H9 (cell line): ENCODE measurements around the gene SYT2. TPM values are rescaled to one million over a fixed set of nuclear protein-coding genes. Genes with fewer than 3 reads are reported as not detected.
"Not testable (repeated sequence)": the region's sequence is repeated elsewhere in the genome, so short reads cannot be mapped to it uniquely, and the experiment has no call there.

Source experiments
- DNase-seq: peaks from one replicate; pipeline ENCODE4 v3.0.0-alpha.2; 2017
- H2AFZ ChIP-seq: one replicate; pipeline ENCODE4 v1.6.1; 2013; ENCODE audit warnings: mild to moderate bottlenecking, low read length, control low read depth, moderate library complexity
- H2AK5ac ChIP-seq: 2 replicates; pipeline ENCODE4 v1.6.1; 2013; ENCODE audit warnings: low read length, control low read depth, mixed read lengths; ENCODE audit not compliant: insufficient read length
- H2BK120ac ChIP-seq: one replicate; pipeline ENCODE4 v1.6.1; 2013; ENCODE audit warnings: low read depth, mild to moderate bottlenecking, low read length, control low read depth, inconsistent platforms; ENCODE audit not compliant: poor library complexity, severe bottlenecking
- H2BK12ac ChIP-seq: 2 replicates; pipeline ENCODE4 v1.6.1; 2013; ENCODE audit warnings: low read length, control low read depth, mixed read lengths, low read depth; ENCODE audit not compliant: insufficient read length
- H2BK15ac ChIP-seq: 2 replicates; pipeline ENCODE4 v1.6.1; 2013; ENCODE audit warnings: low read depth, low read length, control low read depth
- H2BK20ac ChIP-seq: one replicate; pipeline ENCODE4 v1.6.1; 2013; ENCODE audit warnings: low read depth, mild to moderate bottlenecking, low read length, control low read depth, inconsistent platforms; ENCODE audit not compliant: poor library complexity, severe bottlenecking
- H2BK5ac ChIP-seq: 2 replicates; pipeline ENCODE4 v1.6.1; 2013; ENCODE audit warnings: low read length, control low read depth, mixed read lengths; ENCODE audit not compliant: insufficient read length
- H3K14ac ChIP-seq: 2 replicates; pipeline ENCODE4 v1.6.1; 2013; ENCODE audit warnings: low read length, control low read depth; ENCODE audit not compliant: insufficient read depth
- H3K18ac ChIP-seq: 2 replicates; pipeline ENCODE4 v1.6.1; 2013; ENCODE audit warnings: low read depth, mild to moderate bottlenecking, mixed read lengths, low read length, control low read depth; ENCODE audit not compliant: insufficient read length
- H3K23ac ChIP-seq: 2 replicates; pipeline ENCODE4 v1.6.1; 2013; ENCODE audit warnings: low read length, control low read depth, mixed read lengths, low read depth; ENCODE audit not compliant: insufficient read length
- H3K23me2 ChIP-seq: 2 replicates; pipeline ENCODE4 v1.6.1; 2013; ENCODE audit warnings: low read depth, mild to moderate bottlenecking, mixed read lengths, low read length, control low read depth; ENCODE audit not compliant: insufficient read length, poor library complexity, severe bottlenecking
- H3K27ac ChIP-seq: 2 replicates; pipeline ENCODE4 v1.5.1; 2013; ENCODE audit warnings: low read length, control low read depth, mixed read lengths, low read depth; ENCODE audit not compliant: insufficient read length
- H3K27me3 ChIP-seq: 2 replicates; pipeline ENCODE4 v1.6.1; 2013; ENCODE audit warnings: low read length, control low read depth, inconsistent platforms; ENCODE audit not compliant: insufficient read depth
- H3K4ac ChIP-seq: 2 replicates; pipeline ENCODE4 v1.6.1; 2013; ENCODE audit warnings: low read depth, mild to moderate bottlenecking, control low read depth, inconsistent platforms, low read length, moderate library complexity
- H3K4me1 ChIP-seq: 2 replicates; pipeline ENCODE4 v1.6.1; 2013; ENCODE audit warnings: low read length, control low read depth, inconsistent platforms; ENCODE audit not compliant: insufficient read depth
- H3K4me2 ChIP-seq: 2 replicates; pipeline ENCODE4 v1.6.1; 2013; ENCODE audit warnings: low read length, control low read depth, mixed read lengths; ENCODE audit not compliant: insufficient read length, insufficient read depth
- H3K56ac ChIP-seq: 2 replicates; pipeline ENCODE4 v1.6.1; 2013; ENCODE audit warnings: low read depth, mild to moderate bottlenecking, mixed read lengths, low read length, control low read depth; ENCODE audit not compliant: insufficient read length
- H3K79me1 ChIP-seq: 2 replicates; pipeline ENCODE4 v1.6.1; 2013; ENCODE audit warnings: low read depth, mild to moderate bottlenecking, moderate library complexity, low read length, control low read depth, inconsistent platforms; ENCODE audit not compliant: insufficient read depth, poor library complexity, severe bottlenecking
- H3K79me2 ChIP-seq: 2 replicates; pipeline ENCODE4 v1.6.1; 2013; ENCODE audit warnings: low read length, control low read depth, inconsistent platforms; ENCODE audit not compliant: insufficient read depth
- H3K9ac ChIP-seq: 2 replicates; pipeline ENCODE4 v1.6.1; 2013; ENCODE audit warnings: low read length, control low read depth, mixed read lengths; ENCODE audit not compliant: insufficient read length; ENCODE audit errors: extremely low read depth
- H3K9me3 ChIP-seq: one replicate; pipeline ENCODE4 v1.6.1; 2013; ENCODE audit warnings: low read depth, low read length, inconsistent platforms; ENCODE audit not compliant: control insufficient read depth
- H3T11ph ChIP-seq: one replicate; pipeline ENCODE4 v1.6.1; 2013; ENCODE audit warnings: mild to moderate bottlenecking, low read length, control low read depth, inconsistent platforms
- H4K20me1 ChIP-seq: one replicate; pipeline ENCODE4 v1.6.1; 2013; ENCODE audit not compliant: control insufficient read depth, insufficient read length, insufficient read depth
- H4K5ac ChIP-seq: 2 replicates; pipeline ENCODE4 v1.6.1; 2013; ENCODE audit warnings: low read depth, mild to moderate bottlenecking, mixed read lengths, low read length, control low read depth; ENCODE audit not compliant: insufficient read length
- H4K8ac ChIP-seq: replicated peaks from 2 replicates; pipeline ENCODE4 v1.6.1; 2013; ENCODE audit warnings: low read length, control low read depth, mixed read lengths, low read depth; ENCODE audit not compliant: insufficient read length
- H4K91ac ChIP-seq: 2 replicates; pipeline ENCODE4 v1.6.1; 2013; ENCODE audit warnings: low read depth, mild to moderate bottlenecking, moderate library complexity, mixed read lengths, low read length, control low read depth; ENCODE audit not compliant: insufficient read length
- H3K27ac Mint-ChIP-seq, 3 experiments: 2 replicates in 2 of 3; 3 replicates in 1 of 3; pipeline ENCODE4 v1.8.0; 2020 to 2021; ENCODE audit warnings: mixed read lengths in 3 of 3, mild to moderate bottlenecking in 1 of 3, moderate library complexity in 1 of 3
- H3K27me3 Mint-ChIP-seq: 2 replicates; pipeline ENCODE4 v1.8.0; 2021; ENCODE audit warnings: low read depth, mild to moderate bottlenecking, moderate library complexity, mixed read lengths
- H3K36me3 Mint-ChIP-seq, 3 experiments: 2 replicates in 2 of 3; 3 replicates in 1 of 3; pipeline ENCODE4 v1.8.0; 2020 to 2021; ENCODE audit warnings: low read depth in 3 of 3, mixed read lengths in 3 of 3; ENCODE audit not compliant: insufficient read depth in 1 of 3
- H3K4me1 Mint-ChIP-seq, 2 experiments: 2 replicates each; pipeline ENCODE4 v1.8.0; 2020; ENCODE audit warnings: mixed read lengths in 2 of 2
- H3K4me3 Mint-ChIP-seq, 2 experiments: 2 replicates in 1 of 2; 3 replicates in 1 of 2; pipeline ENCODE4 v1.8.0; 2020 to 2021; ENCODE audit warnings: mild to moderate bottlenecking in 2 of 2, mixed read lengths in 2 of 2, moderate library complexity in 1 of 2
- H3K9me3 Mint-ChIP-seq, 2 experiments: 2 replicates in 1 of 2; 3 replicates in 1 of 2; pipeline ENCODE4 v1.8.0; 2020; ENCODE audit warnings: mild to moderate bottlenecking in 2 of 2, mixed read lengths in 2 of 2, moderate library complexity in 1 of 2
- WGBS: extraction: QIAGEN DNeasy Blood & Tissue Kit; methylation state at CpG from one replicate; pipeline ENCODE4 v1.1.7; 2013; ENCODE audit warnings: missing lambda C conversion rate, low lambda C conversion rate, mixed read lengths; ENCODE audit not compliant: insufficient read length; ENCODE audit errors: extremely low coverage; 5-methylcytosine and 5-hydroxymethylcytosine counted together
- total RNA-seq: library from RNA; stranded (reverse); gene quantifications from 2 replicates; pipeline ENCODE4 v1.2.1, GENCODE V29; 2021
- TF ChIP-seq, protein P1 (sequence below): fragments of 200-600 bp; sonication (generic); conservative IDR thresholded peaks from 3 replicates; pipeline ENCODE4 v1.8.0; 2021; ENCODE audit warnings: antibody characterized with exemption, mild to moderate bottlenecking

The SYT2 gene
- total RNA-seq, 1 experiment from 2014 or later, result 3.3 TPM

DNA sequence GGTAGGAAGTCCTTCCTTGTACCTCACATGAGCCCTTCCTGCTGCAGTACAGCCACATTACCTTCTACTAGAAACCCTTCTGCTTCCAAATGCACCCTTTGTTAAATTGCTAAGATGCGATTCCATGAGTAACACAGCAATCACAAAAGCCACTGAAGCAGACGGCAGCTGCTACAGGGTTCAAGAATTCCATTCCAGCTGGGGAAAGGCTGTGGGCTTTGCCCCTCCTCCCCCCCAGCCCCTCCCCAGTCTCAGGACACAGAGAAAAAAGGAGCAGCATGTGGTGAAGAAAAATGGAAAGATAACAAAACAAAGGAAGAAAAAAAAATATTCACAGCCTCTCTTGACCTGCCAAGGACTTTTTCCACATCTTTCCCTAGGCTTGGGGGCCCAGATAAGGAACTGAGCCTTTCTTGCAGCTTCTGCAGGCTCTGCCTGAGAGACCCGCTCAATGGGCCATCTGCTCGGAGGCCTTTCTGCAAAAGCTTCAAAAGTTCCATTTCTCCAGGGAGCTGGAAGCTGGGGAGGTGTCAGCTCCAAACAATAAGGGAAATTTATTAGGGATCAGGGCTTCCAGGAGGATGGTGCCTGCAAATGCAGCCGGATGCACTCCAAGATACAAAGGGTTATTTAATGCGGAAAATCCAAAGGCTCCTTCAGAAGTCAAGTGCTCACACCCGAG is 72.1 kb downstream of the SYT2 start:
- no peak overlapping the region for H2BK120ac ChIP-seq
- H3T11ph ChIP-seq, result no peak overlapping the region
- H3K56ac ChIP-seq, result no peak overlapping the region
- no peak overlapping the region for H4K8ac ChIP-seq
- no peaks in the 10 kb centered on the region for H3K79me2 ChIP-seq
- Mint-ChIP-seq H3K27ac (peak overlapping the region in 1 of 3 experiments; percentile 85; a peak in 2 of 7 replicates), H3K36me3 (no peaks in the 10 kb centered on the region), H3K9me3 (no peaks in the 10 kb centered on the region), H3K4me3 (peak overlapping the region in 1 of 2 experiments; percentile 30; a peak in 1 of 5 replicates), H3K4me1 (peaks cover 29 to 43% of the 10 kb centered on the region in 2 experiments), H3K27me3 (peaks cover 45% of the 10 kb centered on the region)
- H3K14ac ChIP-seq, result no peak overlapping the region
- H2AK5ac ChIP-seq, result no peak overlapping the region
- no peak overlapping the region for H4K5ac ChIP-seq
- H3K27ac ChIP-seq, result no peak overlapping the region
- H3K18ac ChIP-seq, result no peak overlapping the region
- no peak overlapping the region for H3K23ac ChIP-seq
- H2BK5ac ChIP-seq, result no peak overlapping the region
- H3K9me3 ChIP-seq, result no peaks in the 10 kb centered on the region
- peaks cover 8% of the 10 kb centered on the region for H3K23me2 ChIP-seq
- H3K4me2 ChIP-seq, result no peak overlapping the region
- no peak overlapping the region for H4K91ac ChIP-seq
- H4K20me1 ChIP-seq, result no peaks in the 10 kb centered on the region
- no peaks in the 10 kb centered on the region; the same call in 1 of the 2 replicates for H3K27me3 ChIP-seq
- TF ChIP-seq, protein P1, sequence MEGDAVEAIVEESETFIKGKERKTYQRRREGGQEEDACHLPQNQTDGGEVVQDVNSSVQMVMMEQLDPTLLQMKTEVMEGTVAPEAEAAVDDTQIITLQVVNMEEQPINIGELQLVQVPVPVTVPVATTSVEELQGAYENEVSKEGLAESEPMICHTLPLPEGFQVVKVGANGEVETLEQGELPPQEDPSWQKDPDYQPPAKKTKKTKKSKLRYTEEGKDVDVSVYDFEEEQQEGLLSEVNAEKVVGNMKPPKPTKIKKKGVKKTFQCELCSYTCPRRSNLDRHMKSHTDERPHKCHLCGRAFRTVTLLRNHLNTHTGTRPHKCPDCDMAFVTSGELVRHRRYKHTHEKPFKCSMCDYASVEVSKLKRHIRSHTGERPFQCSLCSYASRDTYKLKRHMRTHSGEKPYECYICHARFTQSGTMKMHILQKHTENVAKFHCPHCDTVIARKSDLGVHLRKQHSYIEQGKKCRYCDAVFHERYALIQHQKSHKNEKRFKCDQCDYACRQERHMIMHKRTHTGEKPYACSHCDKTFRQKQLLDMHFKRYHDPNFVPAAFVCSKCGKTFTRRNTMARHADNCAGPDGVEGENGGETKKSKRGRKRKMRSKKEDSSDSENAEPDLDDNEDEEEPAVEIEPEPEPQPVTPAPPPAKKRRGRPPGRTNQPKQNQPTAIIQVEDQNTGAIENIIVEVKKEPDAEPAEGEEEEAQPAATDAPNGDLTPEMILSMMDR, result no peak
- H3K4me1 ChIP-seq, result no peaks in the 10 kb centered on the region; the same call in 1 of the 2 replicates
- no peak overlapping the region for H3K4ac ChIP-seq
- no peaks in the 10 kb centered on the region for H3K79me1 ChIP-seq
- no peak overlapping the region for H2BK15ac ChIP-seq
- WGBS, result no CpG with 5 or more reads among the region's 7 CpGs
- no peak overlapping the region for H3K9ac ChIP-seq
- no peak overlapping the region for H2AFZ ChIP-seq
- no peak overlapping the region for H2BK20ac ChIP-seq
- DNase-seq, result no peak
- no peak overlapping the region for H2BK12ac ChIP-seq

DNA sequence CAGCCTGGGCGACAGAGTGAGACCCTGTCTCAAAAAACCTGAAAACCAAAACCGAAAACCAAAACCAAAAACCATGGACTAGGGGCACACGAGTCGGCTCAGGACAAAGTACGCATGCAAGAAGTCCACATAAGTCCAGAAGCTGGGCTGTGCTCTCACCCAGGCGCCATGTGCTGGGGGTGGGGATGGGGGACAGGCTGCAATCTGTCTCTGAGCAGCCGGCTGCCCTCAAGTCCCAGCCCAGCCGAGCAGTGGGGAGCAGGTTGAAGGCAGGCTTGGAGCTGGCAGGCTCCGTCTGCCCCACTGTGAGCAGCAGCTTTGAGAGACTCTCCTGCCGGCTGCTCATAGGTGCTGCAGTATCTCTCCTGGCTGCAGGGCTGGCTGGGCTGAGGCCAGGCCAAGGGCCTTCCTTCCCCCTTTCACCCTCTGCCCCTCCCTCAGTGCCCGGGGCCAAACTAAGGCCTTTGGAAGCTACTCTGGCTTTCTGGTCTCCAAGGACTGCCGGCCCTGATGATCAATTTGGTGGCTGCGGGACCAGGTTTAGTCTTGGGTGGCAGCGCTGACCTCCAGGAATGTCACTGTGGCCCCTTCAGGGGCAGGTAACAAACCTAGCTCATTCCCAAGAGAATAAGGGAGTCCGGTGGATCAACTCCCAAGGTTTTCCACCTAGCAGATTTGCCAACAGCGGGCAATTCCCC is 72.8 kb downstream of the SYT2 start:
- H3K27ac Mint-ChIP-seq, result 0 out of 7 replicates have a peak overlapping the region, but pooled peaks of 1 of the 3 experiments have one; percentile 85
- WGBS, result no CpG with 5 or more reads among the region's 16 CpGs
- peaks cover 29 to 43% of the 10 kb centered on the region in 2 experiments for H3K4me1 Mint-ChIP-seq
- not testable (repeated sequence) for H3K18ac ChIP-seq, H2BK120ac ChIP-seq, H4K20me1 ChIP-seq, H3K23me2 ChIP-seq, H3K4me1 ChIP-seq, H4K8ac ChIP-seq, H3K9me3 Mint-ChIP-seq, H3K4me3 Mint-ChIP-seq, H2BK12ac ChIP-seq, H3K23ac ChIP-seq, H2BK5ac ChIP-seq, H2AK5ac ChIP-seq, H3K79me2 ChIP-seq, H2AFZ ChIP-seq, H2BK15ac ChIP-seq, H3K4ac ChIP-seq, H3K36me3 Mint-ChIP-seq, DNase-seq, H3K14ac ChIP-seq, H3T11ph ChIP-seq, H3K27ac ChIP-seq, H3K9me3 ChIP-seq, H3K4me2 ChIP-seq, H3K27me3 ChIP-seq, H2BK20ac ChIP-seq, H3K9ac ChIP-seq, H3K56ac ChIP-seq, H4K5ac ChIP-seq, H4K91ac ChIP-seq, H3K79me1 ChIP-seq
- peaks cover 38% of the 10 kb centered on the region for H3K27me3 Mint-ChIP-seq
